Renal cortex interstitium (tissue), 11 donors: ENCODE measurements around the gene EIF4G2. TPM values are rescaled to one million over a fixed set of nuclear protein-coding genes. Genes with fewer than 3 reads are reported as not detected.
"Not testable (repeated sequence)": the region's sequence is repeated elsewhere in the genome, so short reads cannot be mapped to it uniquely, and the experiment has no call there.

Experiments
- DNase-seq, 11 donors: peaks; one replicate each; pipeline ENCODE4 v3.0.0-alpha.2; 2013; ENCODE audit warnings: low read depth in 9 of 11, low spot score in 4 of 11; ENCODE audit errors: extremely low read depth in 1 of 11
- polyA plus RNA-seq, 3 donors: library from polyadenylated mRNA; unstranded; fragments of 120-200 nt; gene quantifications; one replicate each; pipeline ENCODE4 v1.2.1, GENCODE V29; 2013; ENCODE audit not compliant: insufficient read length in 3 of 3

The EIF4G2 gene
- polyA plus RNA-seq, 3 donors = 791 to 984 (median 866) TPM

- DNase-seq = no peak
Observed at GRCh38 chr11:10829139-10829538, 20.4 kb upstream of the EIF4G2 start.

- no peak for DNase-seq
Observed at GRCh38 chr11:10828402-10828801, 19.7 kb upstream of the EIF4G2 start.

GRCh38 chr11:10824888-10825287 is 16.2 kb upstream of the EIF4G2 start:
- no peak for DNase-seq

GRCh38 chr11:10823152-10823579 is 14.4 kb upstream of the EIF4G2 start:
- no peak for DNase-seq

GRCh38 chr11:10822491-10822890 is 13.8 kb upstream of the EIF4G2 start:
- DNase-seq = not testable (repeated sequence)

GRCh38 chr11:10818594-10818993 is 9.9 kb upstream of the EIF4G2 start:
- no peak for DNase-seq

- no peak for DNase-seq
Observed at GRCh38 chr11:10813945-10814344, 5.2 kb upstream of the EIF4G2 start.

- peak in 3 of 11 donors; percentile 22 to 42 (median 25) for DNase-seq
Observed at GRCh38 chr11:10809373-10810160, 841 bp upstream of the EIF4G2 start.

- DNase-seq = peak in 1 of 11 donors; percentile 31
Observed at GRCh38 chr11:10808235-10808552, 532 bp downstream of the EIF4G2 start.

GRCh38 chr11:10807493-10808234 is 1.1 kb downstream of the EIF4G2 start:
- peak in 8 of 11 donors; percentile 25 to 51 (median 40) for DNase-seq

GRCh38 chr11:10806206-10806605 is 2.5 kb downstream of the EIF4G2 start:
- no peak for DNase-seq

GRCh38 chr11:10805741-10806140 is 3.0 kb downstream of the EIF4G2 start:
- DNase-seq = no peak

- DNase-seq = no peak
Observed at GRCh38 chr11:10803676-10804075, 5.0 kb downstream of the EIF4G2 start.

- no peak for DNase-seq
Observed at GRCh38 chr11:10800292-10800691, 8.4 kb downstream of the EIF4G2 start.

GRCh38 chr11:10798330-10798928 is 10.3 kb downstream of the EIF4G2 start:
- DNase-seq = no peak

- no peak for DNase-seq
Observed at GRCh38 chr11:10797531-10797930, 11.2 kb downstream of the EIF4G2 start.

- no peak for DNase-seq
Observed at GRCh38 chr11:10797001-10797400, 11.7 kb downstream of the EIF4G2 start.

GRCh38 chr11:10796191-10796590 is 12.5 kb downstream of the EIF4G2 start:
- no peak for DNase-seq

- DNase-seq = no peak
Observed at GRCh38 chr11:10793470-10794255, 15.1 kb downstream of the EIF4G2 start.
